Kidney capillary endothelial cell (primary cell): ENCODE data around the gene SIM1.
A peak's percentile ranks its signal among the peaks of the same experiment; 100 is the strongest.

Experiments used
- DNase-seq: peaks from one replicate; pipeline ENCODE4 v3.0.0-alpha.2; 2018; ENCODE audit warnings: low spot score

The SIM1 gene

GRCh38 chr6:100464903-100465700 lies at the start of gene SIM1:
TSS of gene SIM1 (minus strand) at chr6:100464921. CDS start at chr6:100463468, 1,453 bp downstream.
- DNase-seq, result no peak

GRCh38 chr6:100512203-100512862 lies 47.6 kb upstream of the SIM1 start:
- no peak for DNase-seq

- DNase-seq, result no peak
Measured at GRCh38 chr6:100509101-100509500, 44.4 kb upstream of the SIM1 start.

- DNase-seq, result no peak
Measured at GRCh38 chr6:100506651-100507050, 41.9 kb upstream of the SIM1 start.

- DNase-seq, result peak; percentile 66
Measured at GRCh38 chr6:100504786-100505737, 40.3 kb upstream of the SIM1 start.

- no peak for DNase-seq
Measured at GRCh38 chr6:100503043-100503705, 38.5 kb upstream of the SIM1 start.

GRCh38 chr6:100493206-100493888 lies 28.6 kb upstream of the SIM1 start:
- no peak for DNase-seq

- no peak for DNase-seq
Measured at GRCh38 chr6:100491952-100492670, 27.4 kb upstream of the SIM1 start.

- no peak for DNase-seq
Measured at GRCh38 chr6:100490065-100490464, 25.3 kb upstream of the SIM1 start.

- DNase-seq, result no peak
Measured at GRCh38 chr6:100488244-100488643, 23.5 kb upstream of the SIM1 start.

GRCh38 chr6:100487638-100488037 lies 22.9 kb upstream of the SIM1 start:
- no peak for DNase-seq

- DNase-seq, result no peak
Measured at GRCh38 chr6:100485268-100485667, 20.5 kb upstream of the SIM1 start.

- DNase-seq, result no peak
Measured at GRCh38 chr6:100484474-100484873, 19.8 kb upstream of the SIM1 start.

- DNase-seq, result no peak
Measured at GRCh38 chr6:100482698-100483097, 18.0 kb upstream of the SIM1 start.

- DNase-seq, result no peak
Measured at GRCh38 chr6:100479179-100480035, 14.7 kb upstream of the SIM1 start.

- no peak for DNase-seq
Measured at GRCh38 chr6:100475554-100476320, 11.0 kb upstream of the SIM1 start.

- DNase-seq, result no peak
Measured at GRCh38 chr6:100473182-100473581, 8.5 kb upstream of the SIM1 start.

- DNase-seq, result no peak
Measured at GRCh38 chr6:100472674-100473073, 8.0 kb upstream of the SIM1 start.
